Activated CD8-positive, alpha-beta memory T cell treated with anti-CD3 and anti-CD28 coated beads for 48 hours (primary cell): Measurements from ENCODE around the gene SCGB1D2.
"Not testable (repeated sequence)": the region's sequence is repeated elsewhere in the genome, so short reads cannot be mapped to it uniquely, and the experiment has no call there.

Experiments
- DNase-seq, 3 experiments: peaks; one replicate each; pipeline ENCODE4 v3.0.0-alpha.2; 2020; ENCODE audit warnings: low read depth in 2 of 3, low spot score in 2 of 3

SCGB1D2 gene

GRCh38 chr11:62242021-62242420 is at the start of gene SCGB1D2:
SCGB1D2 (plus strand) TSS chr11:62242239; CDS start chr11:62242308, 69 bp downstream.
- DNase-seq: no peak

GRCh38 chr11:62193952-62194351 is 48.1 kb upstream of the SCGB1D2 start:
- DNase-seq: no peak

GRCh38 chr11:62195010-62195409 is 47.0 kb upstream of the SCGB1D2 start:
- not testable (repeated sequence) for DNase-seq

- no peak for DNase-seq
Observed at GRCh38 chr11:62195945-62196344, 46.1 kb upstream of the SCGB1D2 start.

GRCh38 chr11:62197400-62197799 is 44.6 kb upstream of the SCGB1D2 start:
- not testable (repeated sequence) for DNase-seq

GRCh38 chr11:62201376-62201775 is 40.7 kb upstream of the SCGB1D2 start:
- no peak for DNase-seq

GRCh38 chr11:62202910-62203309 is 39.1 kb upstream of the SCGB1D2 start:
- no peak for DNase-seq

GRCh38 chr11:62204430-62204829 is 37.6 kb upstream of the SCGB1D2 start:
- no peak for DNase-seq

- DNase-seq: no peak
Observed at GRCh38 chr11:62205441-62205840, 36.6 kb upstream of the SCGB1D2 start.

GRCh38 chr11:62206276-62207066 is 35.6 kb upstream of the SCGB1D2 start:
- not testable (repeated sequence) for DNase-seq

- DNase-seq: no peak
Observed at GRCh38 chr11:62208785-62209144, 33.3 kb upstream of the SCGB1D2 start.

GRCh38 chr11:62217191-62217748 is 24.8 kb upstream of the SCGB1D2 start:
- no peak for DNase-seq

GRCh38 chr11:62221498-62221897 is 20.5 kb upstream of the SCGB1D2 start:
- DNase-seq: no peak

- DNase-seq: no peak
Observed at GRCh38 chr11:62223095-62223494, 18.9 kb upstream of the SCGB1D2 start.

- DNase-seq: no peak
Observed at GRCh38 chr11:62233730-62234129, 8.3 kb upstream of the SCGB1D2 start.

- DNase-seq: no peak
Observed at GRCh38 chr11:62236187-62236586, 5.9 kb upstream of the SCGB1D2 start.

GRCh38 chr11:62237499-62237898 is 4.5 kb upstream of the SCGB1D2 start:
- no peak for DNase-seq

- no peak for DNase-seq
Observed at GRCh38 chr11:62238151-62238550, 3.9 kb upstream of the SCGB1D2 start.

GRCh38 chr11:62241095-62241494 is 944 bp upstream of the SCGB1D2 start:
- DNase-seq: no peak

GRCh38 chr11:62245271-62245753 is 3.3 kb downstream of the SCGB1D2 start:
- DNase-seq: no peak

GRCh38 chr11:62251698-62252097 is 9.7 kb downstream of the SCGB1D2 start:
- no peak for DNase-seq

GRCh38 chr11:62253999-62254542 is 12.0 kb downstream of the SCGB1D2 start:
- no peak for DNase-seq
